ENCODE results near the gene MAPRE2.
"Not testable (repeated sequence)": the region's sequence is repeated elsewhere in the genome, so short reads cannot be mapped to it uniquely, and the experiment has no call there.

The MAPRE2 gene

GRCh38 chr18:35127201-35127600 lies 86.0 kb downstream of the MAPRE2 start:
- no peak for DNase-seq

- DNase-seq = no peak
Measured at GRCh38 chr18:35128675-35129074, 87.5 kb downstream of the MAPRE2 start.

- DNase-seq = no peak
Measured at GRCh38 chr18:35130236-35130635, 89.0 kb downstream of the MAPRE2 start.

GRCh38 chr18:35131387-35132020 lies 90.3 kb downstream of the MAPRE2 start:
- no peak for DNase-seq

GRCh38 chr18:35132021-35132902 lies 91.0 kb downstream of the MAPRE2 start:
- DNase-seq = no peak

GRCh38 chr18:35134190-35134730 lies 93.0 kb downstream of the MAPRE2 start:
- no peak for DNase-seq

- DNase-seq = no peak
Measured at GRCh38 chr18:35134791-35135531, 93.7 kb downstream of the MAPRE2 start.

- no peak for DNase-seq
Measured at GRCh38 chr18:35136248-35136647, 95.0 kb downstream of the MAPRE2 start.

- DNase-seq = no peak
Measured at GRCh38 chr18:35136885-35137284, 95.7 kb downstream of the MAPRE2 start.

GRCh38 chr18:35137632-35138031 lies 96.4 kb downstream of the MAPRE2 start:
- no peak for DNase-seq

GRCh38 chr18:35138773-35139172 lies 97.6 kb downstream of the MAPRE2 start:
- DNase-seq = no peak

GRCh38 chr18:35139517-35139916 lies 98.3 kb downstream of the MAPRE2 start:
- DNase-seq = no peak

GRCh38 chr18:35141077-35141476 lies 99.9 kb downstream of the MAPRE2 start:
- DNase-seq = no peak

GRCh38 chr18:35141567-35142274 lies 100.5 kb downstream of the MAPRE2 start:
- peak; percentile 81 for DNase-seq

- DNase-seq = no peak
Measured at GRCh38 chr18:35142275-35142615, 101.0 kb downstream of the MAPRE2 start.

GRCh38 chr18:35143622-35144596 lies 102.7 kb downstream of the MAPRE2 start:
- DNase-seq = peak; percentile 58

GRCh38 chr18:35144698-35145097 lies 103.5 kb downstream of the MAPRE2 start:
- no peak for DNase-seq

- DNase-seq = not testable (repeated sequence)
Measured at GRCh38 chr18:35150195-35150594, 109.0 kb downstream of the MAPRE2 start.

GRCh38 chr18:35153609-35154272 lies 112.5 kb downstream of the MAPRE2 start:
- no peak for DNase-seq

GRCh38 chr18:35155398-35156117 lies 114.3 kb downstream of the MAPRE2 start:
- DNase-seq = no peak

Measured in NCI-H2171 treated with DMSO at 0.1 percent for 48 hours (cell line).